H1 (cell line): Measurements from ENCODE around the gene EN1. TPM values are rescaled to one million over a fixed set of nuclear protein-coding genes. Genes with fewer than 3 reads are reported as not detected.
A peak's percentile ranks its signal among the peaks of the same experiment; 100 is the strongest.

ENCODE experiments used
- CTCF ChIA-PET: fragments of 300-600 bp; sonication (Branson Sonifier 250); formaldehyde crosslinking; loops from one replicate; lab custom pipeline; 2021; ENCODE audit not compliant: partially characterized antibody; lab: Charles Lee
- POLR2A ChIA-PET: fragments of 300-600 bp; sonication (Branson Sonifier 250); formaldehyde crosslinking; loops from one replicate; lab custom pipeline; 2021; ENCODE audit warnings: inconsistent platforms; ENCODE audit not compliant: partially characterized antibody; lab: Charles Lee
- DNase-seq, 2 experiments: peaks; one replicate each; pipeline versions ENCODE4 v3.0.0 to v3.0.0-alpha.2; 2010 to 2022; ENCODE audit warnings: low spot score in 2 of 2, low read depth in 1 of 2, mixed read lengths in 1 of 2
- FAIRE-seq: peaks from 2 replicates; lab custom pipeline; 2011; peaks lifted over from hg19 to GRCh38; lab: Jason Lieb, UNC
- H2AFZ ChIP-seq: 2 replicates; pipeline ENCODE4 v1.8.1; 2012; ENCODE audit warnings: low read length, inconsistent platforms
- H2AK5ac ChIP-seq: 2 replicates; pipeline ENCODE4 v1.6.1; 2013; ENCODE audit warnings: low read depth, low read length
- H2BK120ac ChIP-seq: replicated peaks from 2 replicates; pipeline ENCODE3; 2013; ENCODE audit warnings: low read depth, low read length, inconsistent platforms
- H2BK12ac ChIP-seq: 2 replicates; pipeline ENCODE4 v1.6.1; 2013; ENCODE audit warnings: low read depth, low read length
- H2BK15ac ChIP-seq: 2 replicates; pipeline ENCODE4 v1.6.1; 2013; ENCODE audit warnings: low read length
- H2BK20ac ChIP-seq: 2 replicates; pipeline ENCODE4 v1.6.1; 2013; ENCODE audit warnings: low read length
- H2BK5ac ChIP-seq: 2 replicates; pipeline ENCODE4 v1.6.1; 2013; ENCODE audit warnings: low read depth, low read length
- H3K14ac ChIP-seq: 2 replicates; pipeline ENCODE4 v1.6.1; 2013; ENCODE audit warnings: inconsistent platforms; ENCODE audit not compliant: insufficient read length
- H3K18ac ChIP-seq: 2 replicates; pipeline ENCODE4 v1.6.1; 2013; ENCODE audit warnings: low read length; ENCODE audit errors: extremely low read depth
- H3K23ac ChIP-seq: 2 replicates; pipeline ENCODE4 v1.6.1; 2013; ENCODE audit warnings: inconsistent platforms; ENCODE audit not compliant: insufficient read length
- H3K23me2 ChIP-seq: 2 replicates; pipeline ENCODE4 v1.6.1; 2013; ENCODE audit warnings: low read depth, low read length
- H3K27ac ChIP-seq: 2 replicates; pipeline ENCODE4 v1.6.1; 2011; ENCODE audit warnings: low read depth, low read length, inconsistent platforms
- H3K27me3 ChIP-seq, 4 experiments: replicated peaks in 1 of 4; 1 replicate in 1 of 4; 2 replicates in 3 of 4; pipeline versions ENCODE4 v1.6.1 to v1.8.1; 2011 to 2013; ENCODE audit warnings: low read length in 3 of 4, mild to moderate bottlenecking in 3 of 4, inconsistent platforms in 2 of 4, mixed read lengths in 2 of 4, moderate library complexity in 1 of 4; ENCODE audit not compliant: control insufficient read depth in 3 of 4, insufficient read depth in 3 of 4; ENCODE audit errors: extremely low read depth in 1 of 4
- H3K36me3 ChIP-seq, 4 experiments: 2 replicates each; pipeline versions ENCODE4 v1.6.1 to v1.8.1; 2011 to 2013; ENCODE audit warnings: mild to moderate bottlenecking in 4 of 4, low read length in 3 of 4, moderate library complexity in 2 of 4, control low read depth in 1 of 4, inconsistent platforms in 1 of 4; ENCODE audit not compliant: insufficient read depth in 4 of 4, control insufficient read depth in 2 of 4
- H3K4ac ChIP-seq: replicated peaks from 2 replicates; pipeline ENCODE3; 2013; ENCODE audit warnings: low read length, low read depth, mixed read lengths, inconsistent platforms; ENCODE audit not compliant: insufficient read length
- H3K4me1 ChIP-seq, 4 experiments: replicated peaks in 1 of 4; 1 replicate in 1 of 4; 2 replicates in 3 of 4; pipeline versions ENCODE4 v1.6.1 to v1.8.1; 2011 to 2013; ENCODE audit warnings: low read length in 3 of 4, inconsistent platforms in 2 of 4, mixed read lengths in 1 of 4; ENCODE audit not compliant: insufficient read depth in 4 of 4, control insufficient read depth in 3 of 4
- H3K4me2 ChIP-seq, 2 experiments: 2 replicates each; pipeline versions ENCODE4 v1.6.1 to v1.8.1; 2011 to 2013; ENCODE audit warnings: low read depth in 2 of 2, low read length in 2 of 2, control low read depth in 1 of 2, inconsistent platforms in 1 of 2, mild to moderate bottlenecking in 1 of 2; ENCODE audit not compliant: insufficient read depth in 1 of 2
- H3K4me3 ChIP-seq, 4 experiments: fragments of 200-600, 300-600 bp in 1 of 4; sonication (generic), shearing (Covaris generic), sonication (Bioruptor Twin) in 1 of 4; 2 replicates each; pipeline versions ENCODE4 v1.5.1 to v1.8.1; 2011 to 2016; ENCODE audit warnings: low read length in 4 of 4, low read depth in 3 of 4, control low read depth in 2 of 4, inconsistent platforms in 2 of 4, mild to moderate bottlenecking in 2 of 4, mixed read lengths in 1 of 4, moderate library complexity in 1 of 4; ENCODE audit not compliant: insufficient read depth in 2 of 4; ENCODE audit errors: extremely low read depth in 1 of 4
- H3K56ac ChIP-seq: replicated peaks from 2 replicates; pipeline ENCODE3; 2013; ENCODE audit warnings: low read depth, mild to moderate bottlenecking, mixed read lengths, low read length, inconsistent platforms; ENCODE audit not compliant: insufficient read length
- H3K79me1 ChIP-seq: 2 replicates; pipeline ENCODE4 v1.6.1; 2013; ENCODE audit warnings: low read depth, low read length, control low read depth
- H3K79me2 ChIP-seq, 2 experiments: 2 replicates each; pipeline versions ENCODE4 v1.6.1 to v1.8.1; 2012 to 2013; ENCODE audit warnings: low read length in 2 of 2, mild to moderate bottlenecking in 2 of 2, inconsistent platforms in 1 of 2; ENCODE audit not compliant: insufficient read depth in 2 of 2, control insufficient read depth in 1 of 2
- H3K9ac ChIP-seq, 4 experiments: replicated peaks in 1 of 4; 1 replicate in 1 of 4; 2 replicates in 3 of 4; pipeline versions ENCODE4 v1.6.1 to v1.8.1; 2011 to 2013; ENCODE audit warnings: low read depth in 3 of 4, low read length in 3 of 4, control low read depth in 2 of 4, mild to moderate bottlenecking in 2 of 4, moderate library complexity in 2 of 4, inconsistent platforms in 1 of 4; ENCODE audit errors: extremely low read depth in 1 of 4
- H3K9me3 ChIP-seq, 2 experiments: 2 replicates each; pipeline versions ENCODE4 v1.6.1 to v1.8.1; 2012 to 2013; ENCODE audit warnings: mild to moderate bottlenecking in 2 of 2, moderate library complexity in 2 of 2, control low read depth in 1 of 2, inconsistent platforms in 1 of 2, low read depth in 1 of 2, low read length in 1 of 2, mixed read lengths in 1 of 2; ENCODE audit not compliant: insufficient read depth in 2 of 2
- H4K20me1 ChIP-seq, 2 experiments: replicated peaks in 1 of 2; 2 replicates each; pipeline versions ENCODE3 to v1.8.1; 2011 to 2013; ENCODE audit warnings: inconsistent platforms in 2 of 2, low read length in 2 of 2, mild to moderate bottlenecking in 1 of 2; ENCODE audit not compliant: insufficient read depth in 2 of 2, control insufficient read depth in 1 of 2
- H4K5ac ChIP-seq: 2 replicates; pipeline ENCODE4 v1.6.1; 2013; ENCODE audit warnings: low read length, low read depth, mixed read lengths, inconsistent platforms; ENCODE audit not compliant: insufficient read length
- H4K8ac ChIP-seq: 2 replicates; pipeline ENCODE4 v1.8.0; 2013; ENCODE audit warnings: mild to moderate bottlenecking, moderate library complexity, low read length, inconsistent platforms; ENCODE audit not compliant: insufficient read depth; ENCODE audit errors: extremely low read depth
- H4K91ac ChIP-seq: replicated peaks from 2 replicates; pipeline ENCODE3; 2013; ENCODE audit warnings: low read length, mixed read lengths, inconsistent platforms; ENCODE audit not compliant: insufficient read length
- ASH2L ChIP-seq: fragments of 200-600, 300-600 bp; sonication (generic); IDR thresholded peaks from one replicate; pipeline ENCODE4 v1.7.1; 2017; ENCODE audit warnings: low read length
- ATF3 ChIP-seq: IDR thresholded peaks from 2 replicates; pipeline ENCODE4 v1.6.1; 2011; ENCODE audit warnings: low read depth, mild to moderate bottlenecking, low read length; ENCODE audit not compliant: insufficient read depth
- BRCA1 ChIP-seq: IDR thresholded peaks from 2 replicates; pipeline ENCODE4 v1.6.1; 2012; ENCODE audit warnings: low read depth, low read length, improper control_type of control experiment
- CHD2 ChIP-seq: IDR thresholded peaks from 2 replicates; pipeline ENCODE4 v1.6.1; 2012; ENCODE audit warnings: low read length, improper control_type of control experiment
- HDAC2 ChIP-seq, 2 experiments: fragments of 300-600 bp in 1 of 2; sonication (generic) in 1 of 2; IDR thresholded peaks; 2 replicates each; pipeline ENCODE4 v1.6.1; 2011 to 2012; ENCODE audit warnings: low read depth in 2 of 2, low read length in 2 of 2, mild to moderate bottlenecking in 2 of 2, moderate library complexity in 2 of 2, borderline replicate concordance in 1 of 2, inconsistent platforms in 1 of 2
- HDAC6 ChIP-seq: IDR thresholded peaks from one replicate; pipeline ENCODE4 v1.7.1; 2012; ENCODE audit warnings: low read depth, mild to moderate bottlenecking, inconsistent platforms, low read length, moderate library complexity
- POU5F1 ChIP-seq: IDR thresholded peaks from 2 replicates; pipeline ENCODE4 v1.6.1; 2011; ENCODE audit warnings: low read depth, mild to moderate bottlenecking, low read length, moderate library complexity
- RAD21 ChIP-seq, 2 experiments: IDR thresholded peaks in 1 of 2; conservative IDR thresholded peaks in 1 of 2; 2 replicates each; pipeline ENCODE4 v1.6.1; 2011; ENCODE audit warnings: low read depth in 2 of 2, low read length in 2 of 2, improper control_type of control experiment in 1 of 2, inconsistent platforms in 1 of 2, mild to moderate bottlenecking in 1 of 2, moderate library complexity in 1 of 2
- SIX5 ChIP-seq: IDR thresholded peaks from 2 replicates; pipeline ENCODE4 v1.6.1; 2011; ENCODE audit warnings: mild to moderate bottlenecking, low read depth, low read length
- TEAD4 ChIP-seq: IDR thresholded peaks from 2 replicates; pipeline ENCODE4 v1.6.1; 2012; ENCODE audit warnings: low read depth, low read length, inconsistent platforms, mixed read lengths
- USF2 ChIP-seq: IDR thresholded peaks from 2 replicates; pipeline ENCODE4 v1.6.1; 2011; ENCODE audit warnings: low read length, improper control_type of control experiment
- WGBS, 2 experiments: shearing (Covaris generic) in 1 of 2; methylation state at CpG; one replicate each; pipeline versions ENCODE4 v1.1.6 to v1.1.7; 2013 to 2015; ENCODE audit warnings: low lambda C conversion rate in 2 of 2, mixed read lengths in 2 of 2, inconsistent platforms in 1 of 2, low coverage in 1 of 2, missing lambda C conversion rate in 1 of 2; ENCODE audit not compliant: insufficient replicate concordance in 2 of 2, insufficient coverage in 1 of 2, insufficient read length in 1 of 2; ENCODE audit errors: extremely low coverage in 1 of 2, missing lambda C conversion rate in 1 of 2; 5-methylcytosine and 5-hydroxymethylcytosine counted together
- polyA plus RNA-seq, 7 experiments: library from polyadenylated mRNA; depleted of rRNA in 3 of 7; stranded (reverse) in 5 of 7; unstranded in 2 of 7; fragments of >200 nt in 5 of 7; fragments of 200-250 nt in 2 of 7; gene quantifications; 1 replicate in 5 of 7; 2 replicates in 1 of 7; 4 replicates in 1 of 7; pipeline versions ENCODE4 v1.2.1 to v1.2.3, GENCODE V29; 2011 to 2013; ENCODE audit warnings: missing spikeins in 2 of 7, mixed read lengths in 2 of 7
- total RNA-seq: library from RNA; stranded (reverse); fragmentation: NEBNext Ultra II Directional; extraction: Animal tissue kit (Norgen Biotek cat#: 25700); gene quantifications from 2 replicates; pipeline ENCODE4 v1.2.1, GENCODE V29; 2021
- TF ChIP-seq, protein P1 (sequence below): IDR thresholded peaks from 2 replicates; pipeline ENCODE4 v1.6.1; 2012; ENCODE audit warnings: inconsistent platforms

The EN1 gene
- total and polyA plus RNA-seq, 2 of the 8 experiments (the other 6 are each of a cell fraction or from before 2014, with no cell fraction given): not detected

GRCh38 chr2:118861242-118861641, 13.8 kb upstream of the EN1 start:
- no peak overlapping the region for H3K4me3 ChIP-seq
- peaks cover 3 to 5% of the 10 kb centered on the region in 2 experiments for H4K20me1 ChIP-seq
- no peaks in the 10 kb centered on the region for H3K79me2 ChIP-seq
- no peaks in the 10 kb centered on the region for H3K79me1 ChIP-seq
- H3K9me3 ChIP-seq: no peaks in the 10 kb centered on the region
- H2BK20ac ChIP-seq: peak overlapping the region; percentile 34; the same call in 1 of the 2 replicates
- no peak overlapping the region for H2BK5ac ChIP-seq
- 84% methylated on average over 6 of the region's 7 CpGs; no CpG with 5 or more reads in 1 of the 2 experiments for WGBS, 2 experiments
- H3K23me2 ChIP-seq: peaks cover 2% of the 10 kb centered on the region; the same call in 1 of the 2 replicates
- H3K4ac ChIP-seq: no peak overlapping the region
- no peak overlapping the region for H4K5ac ChIP-seq
- H3K4me2 ChIP-seq: no peak overlapping the region
- H2BK120ac ChIP-seq: no peak overlapping the region
- no peak overlapping the region for H3K18ac ChIP-seq
- no peak overlapping the region for H4K91ac ChIP-seq
- H3K27ac ChIP-seq: no peak overlapping the region
- peaks cover 48 to 66% (median 57%) of the 10 kb centered on the region in 4 experiments for H3K27me3 ChIP-seq
- peaks cover 0 to 6% (median 0%) of the 10 kb centered on the region in 4 experiments; a peak in 1 of 8 replicates for H3K36me3 ChIP-seq
- peak overlapping the region; percentile 19; the same call in 1 of the 2 replicates for H2BK12ac ChIP-seq
- H2AFZ ChIP-seq: no peak overlapping the region
- POLR2A ChIA-PET: no interaction called here
- peaks cover 0 to 28% (median 25%) of the 10 kb centered on the region in 4 experiments; a peak in 6 of 7 replicates for H3K4me1 ChIP-seq
- no peak overlapping the region for H3K9ac ChIP-seq
- H4K8ac ChIP-seq: no peak overlapping the region
- DNase-seq (no peak), FAIRE-seq (no peak)
- H2BK15ac ChIP-seq: no peak overlapping the region
- CTCF ChIA-PET: interaction anchor here (0.6 to 2.0 kb wide), 9 partner anchors 8 to 659 kb away, joined by 3 to 7 read pairs (median 3); no protein-coding TSS in a partner anchor
- no peak overlapping the region for H3K23ac ChIP-seq
- no peak overlapping the region; the same call in 1 of the 2 replicates for H2AK5ac ChIP-seq
- no peak overlapping the region for H3K56ac ChIP-seq
- H3K14ac ChIP-seq: no peak overlapping the region
- TF ChIP-seq SIX5 (no peak), TEAD4 (no peak), RAD21 (IDR thresholded peaks at IDR 0.05 in 1 of 2, conservative IDR thresholded peaks at IDR 0.05 in 1 of 2; ENCODE audit: low read depth in 2 of 2, low read length in 2 of 2) (no peak), ATF3 (no peak), BRCA1 (no peak), USF2 (no peak), CHD2 (no peak), HDAC2 (IDR thresholded peaks at IDR 0.05; ENCODE audit: borderline replicate concordance in 1 of 2, low read depth in 2 of 2, low read length in 2 of 2) (no peak), HDAC6 (no peak), POU5F1 (no peak), ASH2L (no peak)
- TF ChIP-seq, protein P1, sequence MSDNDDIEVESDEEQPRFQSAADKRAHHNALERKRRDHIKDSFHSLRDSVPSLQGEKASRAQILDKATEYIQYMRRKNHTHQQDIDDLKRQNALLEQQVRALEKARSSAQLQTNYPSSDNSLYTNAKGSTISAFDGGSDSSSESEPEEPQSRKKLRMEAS: no peak
